Body of pancreas (tissue), 4 donors: ENCODE results near the gene TXNL4B.

Experiments
- CTCF ChIP-seq, 7 experiments: fragments of 450-650 bp in 4 of 7; fragments of 200-600 bp in 3 of 7; sonication (generic) in 3 of 7; IDR thresholded peaks; one replicate each; pipeline ENCODE4 v1.5.1; 2016 to 2019; ENCODE audit warnings: antibody characterized with exemption in 7 of 7
- POLR2A ChIP-seq, 3 donors: fragments of 450-650 bp; IDR thresholded peaks; one replicate each; pipeline ENCODE4 v1.6.1; 2016; ENCODE audit warnings: antibody characterized with exemption in 3 of 3, mild to moderate bottlenecking in 2 of 3

GRCh38 chr16:72083778-72084404 is 9.5 kb downstream of the TXNL4B start:
- no peak for TF ChIP-seq CTCF (IDR thresholded peaks at IDR 0.05)
- TF ChIP-seq POLR2A (IDR thresholded peaks at IDR 0.05), result no peak
